Measurements from ENCODE around the gene MED13L. TPM values are rescaled to one million over a fixed set of nuclear protein-coding genes. Genes with fewer than 3 reads are reported as not detected.

MED13L gene
- total RNA-seq, 1 experiment from 2014 or later: 94.1 TPM

DNA sequence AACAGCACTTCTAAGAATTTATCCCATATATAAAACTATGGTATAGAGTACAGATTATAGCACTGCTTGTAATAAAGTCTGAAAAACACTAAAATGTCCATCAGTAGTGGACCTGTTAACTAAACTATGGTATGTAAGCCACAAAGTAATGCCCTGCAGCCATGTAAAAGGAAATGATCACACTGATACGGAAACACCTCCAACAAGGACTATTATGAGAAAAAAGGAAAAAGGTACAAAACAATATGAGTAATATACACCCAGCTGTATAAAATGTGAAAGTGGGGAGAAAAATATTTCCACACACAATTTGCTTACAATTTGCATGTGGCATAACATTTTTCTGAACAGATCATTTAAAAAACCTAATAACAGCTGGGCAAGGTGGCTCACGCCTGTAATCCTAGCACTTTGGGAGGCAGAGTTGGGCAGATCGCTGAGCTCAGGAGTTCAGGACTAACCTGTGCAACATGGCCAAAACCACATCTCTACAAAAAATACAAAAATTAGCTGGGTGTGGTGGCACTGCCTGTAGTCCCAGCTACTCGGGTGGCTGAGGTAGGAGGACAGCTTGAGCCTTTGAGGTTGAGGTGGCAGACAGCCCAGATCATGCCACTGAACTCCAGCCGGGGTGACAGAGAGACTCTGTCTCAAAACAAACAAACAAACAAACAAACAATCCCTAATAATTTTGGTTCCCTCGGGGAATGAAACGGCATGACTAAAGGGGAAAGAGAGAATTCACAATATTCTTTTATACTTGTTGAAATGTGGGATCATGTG is 250.5 kb downstream of the MED13L start:
- Histone ChIP-seq H3K27me3 (replicated peaks; ENCODE audit: insufficient read depth, low read depth, low read length, poor library complexity) (no peaks in the 10 kb centered on the region), H3K4me3 (ENCODE audit: low read depth, low read length, poor library complexity, severe bottlenecking) (no peak overlapping the region), H3K36me3 (ENCODE audit: insufficient read depth, low read length, poor library complexity, severe bottlenecking) (no peaks in the 10 kb centered on the region), H3K4me1 (ENCODE audit: insufficient read depth, low read length, poor library complexity, severe bottlenecking) (peaks cover 7% of the 10 kb centered on the region), H3K27ac (ENCODE audit: low read depth, low read length, poor library complexity, severe bottlenecking) (no peak overlapping the region), H3K9me3 (ENCODE audit: low read depth, low read length, poor library complexity, severe bottlenecking) (peaks cover 4% of the 10 kb centered on the region)
- no peak for DNase-seq (ENCODE audit: low spot score)
- ChIA-PET POLR2A (ENCODE audit: low non-redundant PET) (no interaction called here), CTCF (no interaction called here)
- no peak for TF ChIP-seq EZH2 (IDR thresholded peaks at IDR 0.05; ENCODE audit: borderline replicate concordance, low read depth, low read length, poor library complexity, severe bottlenecking)
- TF ChIP-seq, protein P1, sequence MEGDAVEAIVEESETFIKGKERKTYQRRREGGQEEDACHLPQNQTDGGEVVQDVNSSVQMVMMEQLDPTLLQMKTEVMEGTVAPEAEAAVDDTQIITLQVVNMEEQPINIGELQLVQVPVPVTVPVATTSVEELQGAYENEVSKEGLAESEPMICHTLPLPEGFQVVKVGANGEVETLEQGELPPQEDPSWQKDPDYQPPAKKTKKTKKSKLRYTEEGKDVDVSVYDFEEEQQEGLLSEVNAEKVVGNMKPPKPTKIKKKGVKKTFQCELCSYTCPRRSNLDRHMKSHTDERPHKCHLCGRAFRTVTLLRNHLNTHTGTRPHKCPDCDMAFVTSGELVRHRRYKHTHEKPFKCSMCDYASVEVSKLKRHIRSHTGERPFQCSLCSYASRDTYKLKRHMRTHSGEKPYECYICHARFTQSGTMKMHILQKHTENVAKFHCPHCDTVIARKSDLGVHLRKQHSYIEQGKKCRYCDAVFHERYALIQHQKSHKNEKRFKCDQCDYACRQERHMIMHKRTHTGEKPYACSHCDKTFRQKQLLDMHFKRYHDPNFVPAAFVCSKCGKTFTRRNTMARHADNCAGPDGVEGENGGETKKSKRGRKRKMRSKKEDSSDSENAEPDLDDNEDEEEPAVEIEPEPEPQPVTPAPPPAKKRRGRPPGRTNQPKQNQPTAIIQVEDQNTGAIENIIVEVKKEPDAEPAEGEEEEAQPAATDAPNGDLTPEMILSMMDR (conservative IDR thresholded peaks at IDR 0.05; ENCODE audit: low read depth, low read length): no peak
- intact Hi-C loops (cut with micrococcal nuclease; ENCODE audit: unreplicated experiment): no loop called here
- no TSS peak for BruUV-seq (replicated peaks)

DNA sequence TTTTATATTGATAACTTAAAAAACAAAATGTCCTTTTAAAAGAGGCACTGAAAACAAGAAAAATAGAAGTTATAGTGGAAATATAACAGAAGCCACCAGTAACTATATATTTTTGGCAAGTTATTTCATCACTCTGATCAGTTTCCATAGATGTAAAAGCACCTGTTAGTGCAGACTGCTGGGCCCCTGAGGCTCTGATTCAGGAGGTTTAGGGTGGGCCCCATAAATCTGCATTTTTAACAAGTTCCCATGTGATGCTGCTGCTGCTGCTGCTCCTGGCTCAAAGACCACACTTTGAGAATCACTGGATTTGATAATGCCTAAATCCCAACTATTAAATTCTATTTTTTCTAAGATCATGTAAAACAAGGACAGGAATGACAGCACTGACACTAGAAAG is 251.1 kb downstream of the MED13L start:
- H3K9me3 ChIP-seq (ENCODE audit: low read depth, low read length, poor library complexity, severe bottlenecking): peaks cover 4% of the 10 kb centered on the region
- no peaks in the 10 kb centered on the region for H3K27me3 ChIP-seq (replicated peaks; ENCODE audit: insufficient read depth, low read depth, low read length, poor library complexity)
- H3K4me3 ChIP-seq (ENCODE audit: low read depth, low read length, poor library complexity, severe bottlenecking): no peak overlapping the region
- ChIA-PET POLR2A (ENCODE audit: low non-redundant PET) (no interaction called here), CTCF (no interaction called here)
- intact Hi-C loops (cut with micrococcal nuclease; ENCODE audit: unreplicated experiment): no loop called here
- no peak overlapping the region for H3K27ac ChIP-seq (ENCODE audit: low read depth, low read length, poor library complexity, severe bottlenecking)
- TF ChIP-seq EZH2 (IDR thresholded peaks at IDR 0.05; ENCODE audit: borderline replicate concordance, low read depth, low read length, poor library complexity, severe bottlenecking): no peak
- TF ChIP-seq, protein P1 (conservative IDR thresholded peaks at IDR 0.05; ENCODE audit: low read depth, low read length): no peak
- H3K36me3 ChIP-seq (ENCODE audit: insufficient read depth, low read length, poor library complexity, severe bottlenecking): no peaks in the 10 kb centered on the region
- peaks cover 7% of the 10 kb centered on the region for H3K4me1 ChIP-seq (ENCODE audit: insufficient read depth, low read length, poor library complexity, severe bottlenecking)
- no peak for DNase-seq (ENCODE audit: low spot score)
- BruUV-seq (replicated peaks): no TSS peak

DNA sequence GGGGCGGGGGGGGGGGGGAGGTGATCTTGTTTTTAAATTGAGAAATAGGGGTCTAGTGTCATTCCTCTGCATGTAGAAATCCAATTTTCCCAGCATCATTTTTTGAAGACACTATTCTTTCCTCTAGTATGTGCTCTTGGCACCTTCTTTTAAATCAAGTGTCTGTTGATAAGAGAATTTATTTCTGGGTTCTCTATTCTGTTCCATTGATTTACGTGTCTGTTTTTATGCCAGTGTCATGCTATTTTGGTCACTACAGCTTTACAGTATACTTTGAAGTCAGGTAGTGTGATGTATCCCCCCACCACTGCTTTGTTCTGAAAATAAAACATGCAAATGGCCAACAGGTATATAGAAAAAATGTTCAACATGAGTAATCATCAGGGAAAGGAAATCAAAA is 252.7 kb downstream of the MED13L start:
- H3K4me1 ChIP-seq (ENCODE audit: insufficient read depth, low read length, poor library complexity, severe bottlenecking): peaks cover 7% of the 10 kb centered on the region
- BruUV-seq (replicated peaks): no TSS peak
- DNase-seq (ENCODE audit: low spot score): no peak
- no peaks in the 10 kb centered on the region for H3K36me3 ChIP-seq (ENCODE audit: insufficient read depth, low read length, poor library complexity, severe bottlenecking)
- intact Hi-C loops (cut with micrococcal nuclease; ENCODE audit: unreplicated experiment): no loop called here
- no peak overlapping the region for H3K4me3 ChIP-seq (ENCODE audit: low read depth, low read length, poor library complexity, severe bottlenecking)
- H3K27me3 ChIP-seq (replicated peaks; ENCODE audit: insufficient read depth, low read depth, low read length, poor library complexity): no peaks in the 10 kb centered on the region
- TF ChIP-seq, protein P1 (conservative IDR thresholded peaks at IDR 0.05; ENCODE audit: low read depth, low read length): no peak
- TF ChIP-seq EZH2 (IDR thresholded peaks at IDR 0.05; ENCODE audit: borderline replicate concordance, low read depth, low read length, poor library complexity, severe bottlenecking): no peak
- no peaks in the 10 kb centered on the region for H3K9me3 ChIP-seq (ENCODE audit: low read depth, low read length, poor library complexity, severe bottlenecking)
- ChIA-PET CTCF (no interaction called here), POLR2A (ENCODE audit: low non-redundant PET) (interaction anchor here (0.7 kb wide), 1 partner anchor 1579 kb away, joined by 5 read pairs; no protein-coding TSS in a partner anchor)
- H3K27ac ChIP-seq (ENCODE audit: low read depth, low read length, poor library complexity, severe bottlenecking): no peak overlapping the region

Measured in A673 (cell line).